HG03460 (cell line): ENCODE results near the gene NPM3.

Experiments
- ATAC-seq: cut with Tn5 transposase; IDR thresholded peaks from one replicate; pipeline ENCODE4 v1.9.1; 2021; ENCODE audit not compliant: unreplicated experiment

NPM3 gene

GRCh38 chr10:101782811-101783735, at the start of gene NPM3:
TSS of gene NPM3 (minus strand) at chr10:101783446. CDS start at chr10:101783390, 56 bp downstream.
- peak; percentile 73 for ATAC-seq

GRCh38 chr10:101832325-101832771, 49.1 kb upstream of the NPM3 start:
- no peak for ATAC-seq

- ATAC-seq, result no peak
These were observed 48.0 kb upstream of the NPM3 start for GRCh38 chr10:101831169-101831811.

GRCh38 chr10:101830322-101831168, 47.3 kb upstream of the NPM3 start:
- peak; percentile 58 for ATAC-seq

- peak; percentile 20 for ATAC-seq
These were observed 46.5 kb upstream of the NPM3 start for GRCh38 chr10:101829561-101830315.

- ATAC-seq, result no peak
These were observed 45.7 kb upstream of the NPM3 start for GRCh38 chr10:101828766-101829551.

- no peak for ATAC-seq
These were observed 44.8 kb upstream of the NPM3 start for GRCh38 chr10:101827919-101828600.

GRCh38 chr10:101826852-101827434, 43.7 kb upstream of the NPM3 start:
- ATAC-seq, result no peak

GRCh38 chr10:101824736-101825135, 41.5 kb upstream of the NPM3 start:
- no peak for ATAC-seq

GRCh38 chr10:101818872-101819633, 35.8 kb upstream of the NPM3 start:
- peak; percentile 16 for ATAC-seq

GRCh38 chr10:101818119-101818871, 35.0 kb upstream of the NPM3 start, which contains the start of gene OGA:
TSS of gene OGA (minus strand) at chr10:101818444. CDS start at chr10:101818022, 422 bp downstream.
- peak; percentile 83 for ATAC-seq

- no peak for ATAC-seq
These were observed 34.3 kb upstream of the NPM3 start for GRCh38 chr10:101817337-101818118.

GRCh38 chr10:101816913-101817336, 33.7 kb upstream of the NPM3 start:
- no peak for ATAC-seq

GRCh38 chr10:101816376-101816775, 33.1 kb upstream of the NPM3 start:
- ATAC-seq, result no peak

GRCh38 chr10:101814466-101815071, 31.3 kb upstream of the NPM3 start:
- ATAC-seq, result no peak

- ATAC-seq, result no peak
These were observed 29.4 kb upstream of the NPM3 start for GRCh38 chr10:101812606-101813005.
